A172 (cell line): ENCODE results near the gene ZBTB20. TPM values are rescaled to one million over a fixed set of nuclear protein-coding genes. Genes with fewer than 3 reads are reported as not detected.
"Not testable (repeated sequence)": the region's sequence is repeated elsewhere in the genome, so short reads cannot be mapped to it uniquely, and the experiment has no call there.

ENCODE experiments used
- DNase-seq: peaks from one replicate; pipeline ENCODE4 v3.0.0-alpha.2; 2015; ENCODE audit warnings: low spot score
- total RNA-seq: library from RNA; depleted of rRNA; stranded (reverse); fragments of >200 nt; shearing (Covaris generic); gene quantifications from 2 replicates; pipeline ENCODE4 v1.2.3, GENCODE V29; 2014; rRNA removed

ZBTB20 gene
- total RNA-seq, result 7.5 and 13.0 TPM in 2 replicates

GRCh38 chr3:115146418-115147328, at the start of gene ZBTB20:
Gene ZBTB20, minus strand, starts transcription at chr3:115147288.
- peak; percentile 71 for DNase-seq

- DNase-seq, result no peak
Observed at GRCh38 chr3:115194476-115194875, 47.4 kb upstream of the ZBTB20 start.

GRCh38 chr3:115190747-115191146, 43.7 kb upstream of the ZBTB20 start:
- DNase-seq, result no peak

GRCh38 chr3:115187149-115187757, 40.2 kb upstream of the ZBTB20 start:
- DNase-seq, result no peak

- no peak for DNase-seq
Observed at GRCh38 chr3:115186351-115187148, 39.5 kb upstream of the ZBTB20 start.

GRCh38 chr3:115184859-115185572, 37.9 kb upstream of the ZBTB20 start:
- not testable (repeated sequence) for DNase-seq

- not testable (repeated sequence) for DNase-seq
Observed at GRCh38 chr3:115178930-115179329, 31.8 kb upstream of the ZBTB20 start.

- DNase-seq, result no peak
Observed at GRCh38 chr3:115169808-115170207, 22.7 kb upstream of the ZBTB20 start.

- no peak for DNase-seq
Observed at GRCh38 chr3:115165701-115166100, 18.6 kb upstream of the ZBTB20 start.

GRCh38 chr3:115165266-115165665, 18.2 kb upstream of the ZBTB20 start:
- DNase-seq, result no peak

- DNase-seq, result no peak
Observed at GRCh38 chr3:115164374-115165221, 17.5 kb upstream of the ZBTB20 start.

GRCh38 chr3:115162759-115163158, 15.7 kb upstream of the ZBTB20 start:
- DNase-seq, result no peak

GRCh38 chr3:115161866-115162265, 14.8 kb upstream of the ZBTB20 start:
- DNase-seq, result no peak

- DNase-seq, result no peak
Observed at GRCh38 chr3:115161168-115161834, 14.2 kb upstream of the ZBTB20 start.

- no peak for DNase-seq
Observed at GRCh38 chr3:115160295-115160694, 13.2 kb upstream of the ZBTB20 start.

GRCh38 chr3:115156046-115156654, 9.1 kb upstream of the ZBTB20 start:
- DNase-seq, result peak; percentile 55

- DNase-seq, result no peak
Observed at GRCh38 chr3:115154611-115155010, 7.5 kb upstream of the ZBTB20 start.

- no peak for DNase-seq
Observed at GRCh38 chr3:115151921-115152320, 4.8 kb upstream of the ZBTB20 start.

- no peak for DNase-seq
Observed at GRCh38 chr3:115148142-115148790, 1.2 kb upstream of the ZBTB20 start.
